ENCODE data around the gene PITPNB.

PITPNB gene

DNA sequence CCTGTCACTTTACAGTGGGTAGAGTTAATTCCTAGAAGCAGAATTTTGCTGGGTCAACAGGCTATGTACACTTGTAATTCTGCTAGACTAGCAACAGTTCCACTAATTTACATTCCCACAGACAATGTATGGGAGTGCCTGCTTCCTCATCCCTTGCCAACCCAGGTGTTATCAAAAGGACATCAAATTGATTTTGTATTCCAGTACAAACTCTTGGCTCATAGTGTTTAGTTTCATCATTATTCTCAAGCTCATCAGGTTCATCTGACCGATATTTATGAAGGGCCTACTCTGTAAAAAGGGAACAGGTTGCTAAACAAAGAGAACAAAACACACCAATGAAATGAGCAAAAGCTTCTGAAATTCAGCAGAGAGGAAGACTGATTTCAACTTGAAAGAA, 30.7 kb downstream of the PITPNB start:
- TF ChIP-seq, protein P1, sequence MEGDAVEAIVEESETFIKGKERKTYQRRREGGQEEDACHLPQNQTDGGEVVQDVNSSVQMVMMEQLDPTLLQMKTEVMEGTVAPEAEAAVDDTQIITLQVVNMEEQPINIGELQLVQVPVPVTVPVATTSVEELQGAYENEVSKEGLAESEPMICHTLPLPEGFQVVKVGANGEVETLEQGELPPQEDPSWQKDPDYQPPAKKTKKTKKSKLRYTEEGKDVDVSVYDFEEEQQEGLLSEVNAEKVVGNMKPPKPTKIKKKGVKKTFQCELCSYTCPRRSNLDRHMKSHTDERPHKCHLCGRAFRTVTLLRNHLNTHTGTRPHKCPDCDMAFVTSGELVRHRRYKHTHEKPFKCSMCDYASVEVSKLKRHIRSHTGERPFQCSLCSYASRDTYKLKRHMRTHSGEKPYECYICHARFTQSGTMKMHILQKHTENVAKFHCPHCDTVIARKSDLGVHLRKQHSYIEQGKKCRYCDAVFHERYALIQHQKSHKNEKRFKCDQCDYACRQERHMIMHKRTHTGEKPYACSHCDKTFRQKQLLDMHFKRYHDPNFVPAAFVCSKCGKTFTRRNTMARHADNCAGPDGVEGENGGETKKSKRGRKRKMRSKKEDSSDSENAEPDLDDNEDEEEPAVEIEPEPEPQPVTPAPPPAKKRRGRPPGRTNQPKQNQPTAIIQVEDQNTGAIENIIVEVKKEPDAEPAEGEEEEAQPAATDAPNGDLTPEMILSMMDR (IDR thresholded peaks at IDR 0.05; ENCODE audit: low read length): no peak
- TF ChIP-seq EZH2 (IDR thresholded peaks at IDR 0.05; ENCODE audit: borderline replicate concordance, low read length): no peak
- Histone ChIP-seq H3K79me2 (ENCODE audit: insufficient read depth, low read length) (no peaks in the 10 kb centered on the region), H3K4me1 (ENCODE audit: insufficient read depth, low read length, severe bottlenecking) (no peaks in the 10 kb centered on the region), H3K9ac (ENCODE audit: low read length) (no peak overlapping the region), H3K9me3 (ENCODE audit: low read length) (no peaks in the 10 kb centered on the region), H3K27me3 (ENCODE audit: insufficient read depth, low read length) (no peaks in the 10 kb centered on the region), H3K27ac (ENCODE audit: low read depth, low read length, poor library complexity, severe bottlenecking) (no peak overlapping the region), H3K4me2 (ENCODE audit: low read length) (no peak overlapping the region), H3K4me3 (ENCODE audit: low read depth, low read length, poor library complexity, severe bottlenecking) (no peak overlapping the region), H3F3A (ENCODE audit: insufficient read depth, low read length) (no peaks in the 10 kb centered on the region), H3K9me2 (ENCODE audit: low read depth, low read length) (no peaks in the 10 kb centered on the region), H2AFZ (ENCODE audit: low read length) (no peak overlapping the region), H3K36me3 (ENCODE audit: insufficient read depth, low read length) (peaks cover 80% of the 10 kb centered on the region), H4K20me1 (ENCODE audit: insufficient read depth, low read length) (no peaks in the 10 kb centered on the region)

DNA sequence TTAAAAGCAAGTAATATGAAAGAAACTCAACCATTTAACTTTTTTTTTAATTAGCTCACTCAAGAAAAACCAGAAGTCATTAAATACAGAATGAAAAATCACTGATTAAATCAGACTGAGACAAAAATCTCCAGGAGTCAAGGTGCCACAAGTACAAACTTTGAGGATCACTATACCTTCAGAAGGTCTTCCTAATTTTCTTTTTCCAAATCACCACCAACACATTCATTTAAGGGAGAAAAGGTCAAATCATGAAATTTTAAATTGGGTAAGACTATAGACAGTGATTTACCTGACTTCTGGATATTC, 32.3 kb downstream of the PITPNB start:
- Histone ChIP-seq H3K4me2 (ENCODE audit: low read length) (no peak overlapping the region), H3K27me3 (ENCODE audit: insufficient read depth, low read length) (no peaks in the 10 kb centered on the region), H4K20me1 (ENCODE audit: insufficient read depth, low read length) (no peaks in the 10 kb centered on the region), H3K36me3 (ENCODE audit: insufficient read depth, low read length) (peaks cover 71% of the 10 kb centered on the region), H3K4me3 (ENCODE audit: low read depth, low read length, poor library complexity, severe bottlenecking) (no peak overlapping the region), H3K4me1 (ENCODE audit: insufficient read depth, low read length, severe bottlenecking) (no peaks in the 10 kb centered on the region), H3F3A (ENCODE audit: insufficient read depth, low read length) (no peaks in the 10 kb centered on the region), H3K79me2 (ENCODE audit: insufficient read depth, low read length) (no peaks in the 10 kb centered on the region), H3K27ac (ENCODE audit: low read depth, low read length, poor library complexity, severe bottlenecking) (no peak overlapping the region), H3K9ac (ENCODE audit: low read length) (no peak overlapping the region), H3K9me3 (ENCODE audit: low read length) (no peaks in the 10 kb centered on the region), H2AFZ (ENCODE audit: low read length) (no peak overlapping the region), H3K9me2 (ENCODE audit: low read depth, low read length) (no peaks in the 10 kb centered on the region)
- no peak for TF ChIP-seq EZH2 (IDR thresholded peaks at IDR 0.05; ENCODE audit: borderline replicate concordance, low read length)
- TF ChIP-seq, protein P1 (IDR thresholded peaks at IDR 0.05; ENCODE audit: low read length): no peak

DNA sequence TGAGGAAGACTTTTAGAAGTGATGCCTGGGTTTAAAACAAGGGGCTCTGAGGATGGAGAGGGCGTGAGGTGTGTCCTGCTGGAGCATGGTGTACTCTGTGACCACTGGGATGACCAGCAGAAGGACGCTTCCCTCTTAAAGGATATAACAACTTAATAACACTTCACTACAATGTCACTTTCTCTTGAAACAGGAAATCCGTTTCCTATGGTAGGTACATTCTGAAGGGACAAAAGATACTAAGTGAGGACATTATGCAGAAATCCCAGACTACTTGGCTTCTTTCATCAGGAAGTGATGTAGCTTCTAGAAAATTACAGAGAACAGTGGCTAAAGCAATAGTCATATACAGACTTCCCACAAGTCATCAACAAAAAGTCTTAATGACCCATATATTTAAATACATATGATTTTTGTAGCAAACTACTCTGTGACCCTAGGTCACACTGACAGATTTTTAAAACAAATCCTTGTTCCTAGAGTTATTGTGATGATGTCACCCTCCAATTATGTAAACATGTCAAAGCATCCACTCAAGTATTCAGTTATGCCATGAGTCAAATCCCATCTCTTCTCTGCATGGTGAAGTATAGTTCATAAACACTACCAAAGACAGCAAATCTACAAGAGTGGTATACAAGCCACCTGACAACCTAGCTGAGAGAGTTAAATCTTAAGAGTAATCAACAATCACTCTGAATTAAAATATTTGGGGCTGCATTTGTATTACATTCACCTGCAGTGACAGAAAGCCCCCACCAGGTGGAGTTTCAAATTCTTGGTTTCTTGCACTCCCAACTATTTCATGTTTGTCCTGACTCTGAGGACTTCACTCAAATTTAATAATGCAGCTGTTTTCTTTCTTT, 32.8 kb downstream of the PITPNB start:
- Histone ChIP-seq H3K27ac (ENCODE audit: low read depth, low read length, poor library complexity, severe bottlenecking) (no peak overlapping the region), H3F3A (ENCODE audit: insufficient read depth, low read length) (no peaks in the 10 kb centered on the region), H3K36me3 (ENCODE audit: insufficient read depth, low read length) (peaks cover 65% of the 10 kb centered on the region), H3K9me3 (ENCODE audit: low read length) (no peaks in the 10 kb centered on the region), H3K4me2 (ENCODE audit: low read length) (no peak overlapping the region), H4K20me1 (ENCODE audit: insufficient read depth, low read length) (no peaks in the 10 kb centered on the region), H3K79me2 (ENCODE audit: insufficient read depth, low read length) (no peaks in the 10 kb centered on the region), H3K9me2 (ENCODE audit: low read depth, low read length) (no peaks in the 10 kb centered on the region), H3K9ac (ENCODE audit: low read length) (no peak overlapping the region), H3K4me1 (ENCODE audit: insufficient read depth, low read length, severe bottlenecking) (no peaks in the 10 kb centered on the region), H2AFZ (ENCODE audit: low read length) (no peak overlapping the region), H3K4me3 (ENCODE audit: low read depth, low read length, poor library complexity, severe bottlenecking) (no peak overlapping the region), H3K27me3 (ENCODE audit: insufficient read depth, low read length) (no peaks in the 10 kb centered on the region)
- TF ChIP-seq EZH2 (IDR thresholded peaks at IDR 0.05; ENCODE audit: borderline replicate concordance, low read length): no peak
- TF ChIP-seq, protein P1 (IDR thresholded peaks at IDR 0.05; ENCODE audit: low read length): peak; percentile 86
